Prostate gland (tissue), 2 donors: Measurements from ENCODE around the gene SEM1. TPM values are rescaled to one million over a fixed set of nuclear protein-coding genes. Genes with fewer than 3 reads are reported as not detected.

Experiments
- DNase-seq: peaks from one replicate; pipeline ENCODE4 v3.0.0-alpha.2; 2019; ENCODE audit warnings: low spot score
- H3K27ac ChIP-seq, 2 donors: fragments of 200-600 bp; sonication (generic); 2 replicates each; pipeline ENCODE4 v1.5.1; 2017 to 2019
- H3K27me3 ChIP-seq: fragments of 200-600 bp; sonication (generic); replicated peaks from 2 replicates; pipeline ENCODE4 v1.5.1; 2019; ENCODE audit not compliant: insufficient read depth
- H3K36me3 ChIP-seq, 2 donors: fragments of 200-600 bp; sonication (generic); 1 replicate in 1 of 2; 2 replicates in 1 of 2; pipeline versions ENCODE4 v1.5.1 to v1.8.1; 2017 to 2019
- H3K4me1 ChIP-seq: fragments of 200-600 bp; sonication (generic); replicated peaks from 2 replicates; pipeline ENCODE4 v1.5.1; 2019
- H3K4me3 ChIP-seq, 2 donors: fragments of 200-600 bp; sonication (generic); 2 replicates each; pipeline ENCODE4 v1.5.1; 2017 to 2019
- H3K9me3 ChIP-seq: fragments of 200-600 bp; sonication (generic); 2 replicates; pipeline ENCODE4 v1.5.1; 2017
- POLR2A ChIP-seq: fragments of 450-650 bp; IDR thresholded peaks from one replicate; pipeline ENCODE4 v1.6.1; 2016; ENCODE audit warnings: antibody characterized with exemption, mild to moderate bottlenecking
- POLR2AphosphoS5 ChIP-seq: sonication (generic); formaldehyde crosslinking; IDR thresholded peaks from one replicate; pipeline ENCODE4 v1.6.1; 2017; ENCODE audit warnings: antibody characterized with exemption
- WGBS: methylation state at CpG from one replicate; pipeline ENCODE4 v1.1.5; 2018; 5-methylcytosine and 5-hydroxymethylcytosine counted together
- intact Hi-C: fragments of 100-400 bp; cut with DNase I; formaldehyde crosslinking; loops from one replicate; pipeline ENCODE4 v1.14.2; 2022
- total RNA-seq, 2 donors: library from RNA; depleted of rRNA; stranded (reverse); fragments of >200 nt; gene quantifications; one replicate each; pipeline ENCODE4 v1.1.0, GENCODE V29; 2016
- TF ChIP-seq, protein P1 (sequence below), 4 experiments: fragments of 200-600 bp in 2 of 4; fragments of 450-650 bp in 2 of 4; sonication (generic) in 2 of 4; IDR thresholded peaks; 1 replicate in 3 of 4; 2 replicates in 1 of 4; pipeline ENCODE4 v1.5.1; 2016 to 2019; ENCODE audit warnings: antibody characterized with exemption in 4 of 4, mild to moderate bottlenecking in 2 of 4, moderate library complexity in 2 of 4

Gene SEM1
- total RNA-seq, 2 donors from 2014 or later = 16.2 to 24.9 TPM

GRCh38 chr7:96686305-96686704 lies 23.3 kb downstream of the SEM1 start:
- DNase-seq = no peak
- H3K36me3 ChIP-seq = no peaks in the 10 kb centered on the region
- H3K27ac ChIP-seq = no peak overlapping the region
- no peaks in the 10 kb centered on the region for H3K27me3 ChIP-seq
- no peaks in the 10 kb centered on the region for H3K9me3 ChIP-seq
- H3K4me3 ChIP-seq = no peak overlapping the region
- TF ChIP-seq POLR2AphosphoS5 (no peak), POLR2A (no peak)
- TF ChIP-seq, protein P1, sequence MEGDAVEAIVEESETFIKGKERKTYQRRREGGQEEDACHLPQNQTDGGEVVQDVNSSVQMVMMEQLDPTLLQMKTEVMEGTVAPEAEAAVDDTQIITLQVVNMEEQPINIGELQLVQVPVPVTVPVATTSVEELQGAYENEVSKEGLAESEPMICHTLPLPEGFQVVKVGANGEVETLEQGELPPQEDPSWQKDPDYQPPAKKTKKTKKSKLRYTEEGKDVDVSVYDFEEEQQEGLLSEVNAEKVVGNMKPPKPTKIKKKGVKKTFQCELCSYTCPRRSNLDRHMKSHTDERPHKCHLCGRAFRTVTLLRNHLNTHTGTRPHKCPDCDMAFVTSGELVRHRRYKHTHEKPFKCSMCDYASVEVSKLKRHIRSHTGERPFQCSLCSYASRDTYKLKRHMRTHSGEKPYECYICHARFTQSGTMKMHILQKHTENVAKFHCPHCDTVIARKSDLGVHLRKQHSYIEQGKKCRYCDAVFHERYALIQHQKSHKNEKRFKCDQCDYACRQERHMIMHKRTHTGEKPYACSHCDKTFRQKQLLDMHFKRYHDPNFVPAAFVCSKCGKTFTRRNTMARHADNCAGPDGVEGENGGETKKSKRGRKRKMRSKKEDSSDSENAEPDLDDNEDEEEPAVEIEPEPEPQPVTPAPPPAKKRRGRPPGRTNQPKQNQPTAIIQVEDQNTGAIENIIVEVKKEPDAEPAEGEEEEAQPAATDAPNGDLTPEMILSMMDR (IDR thresholded peaks at IDR 0.05) = no peak
- H3K4me1 ChIP-seq = no peaks in the 10 kb centered on the region
- intact Hi-C loops = no loop called here

DNA sequence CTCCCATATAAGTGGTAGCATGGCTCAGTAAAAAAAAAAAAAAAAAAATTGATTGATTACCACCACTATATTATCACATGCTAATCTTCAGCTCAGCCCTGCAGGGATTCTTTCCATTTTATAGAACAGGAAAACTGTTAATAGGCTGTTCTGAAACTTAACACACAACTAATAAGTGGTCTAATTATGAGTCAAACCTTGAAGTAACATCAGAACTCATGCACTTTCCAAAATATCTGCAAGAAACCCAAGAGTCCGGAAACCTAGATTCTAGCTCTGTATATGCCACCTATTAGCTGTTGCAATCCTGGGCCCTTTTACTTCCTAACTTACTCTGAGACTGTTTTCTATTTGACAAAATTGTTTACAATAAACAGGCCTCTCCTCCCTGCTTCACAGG lies 23.9 kb downstream of the SEM1 start:
- H3K36me3 ChIP-seq = no peaks in the 10 kb centered on the region
- no peak overlapping the region for H3K27ac ChIP-seq
- no peaks in the 10 kb centered on the region for H3K4me1 ChIP-seq
- H3K4me3 ChIP-seq = no peak overlapping the region
- intact Hi-C loops = no loop called here
- H3K9me3 ChIP-seq = no peaks in the 10 kb centered on the region
- WGBS = 97% methylated on average over 1 of the region's 1 CpG
- TF ChIP-seq POLR2AphosphoS5 (no peak), POLR2A (no peak)
- TF ChIP-seq, protein P1 (IDR thresholded peaks at IDR 0.05) = no peak
- no peaks in the 10 kb centered on the region for H3K27me3 ChIP-seq
- no peak for DNase-seq

DNA sequence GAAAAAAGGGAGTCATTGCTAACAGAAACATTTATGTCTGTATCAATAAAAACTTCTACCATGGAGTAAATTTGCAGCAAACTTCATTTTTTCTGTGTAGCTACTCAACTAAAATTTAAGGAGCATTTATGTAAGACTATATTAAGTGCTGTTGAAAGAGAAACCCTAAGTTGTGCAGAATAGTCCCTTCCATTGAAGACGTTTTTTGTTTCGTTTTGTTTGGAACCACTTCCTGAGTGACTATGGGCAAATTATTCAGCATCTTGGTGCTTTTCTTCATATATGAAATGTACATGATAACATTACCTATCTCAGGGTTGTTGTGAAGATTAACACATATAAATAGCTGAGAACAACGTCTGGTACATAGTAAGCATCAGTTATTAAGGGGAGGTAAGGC lies 24.3 kb downstream of the SEM1 start:
- intact Hi-C loops = no loop called here
- Histone ChIP-seq H3K4me3 (no peak overlapping the region), H3K27me3 (no peaks in the 10 kb centered on the region), H3K4me1 (no peaks in the 10 kb centered on the region), H3K27ac (no peak overlapping the region), H3K9me3 (no peaks in the 10 kb centered on the region), H3K36me3 (no peaks in the 10 kb centered on the region)
- no peak for DNase-seq
- TF ChIP-seq, protein P1 (IDR thresholded peaks at IDR 0.05) = no peak
- TF ChIP-seq POLR2AphosphoS5 (no peak), POLR2A (no peak)
- WGBS = 74% methylated on average over 3 of the region's 3 CpGs

GRCh38 chr7:96679886-96680285 lies 29.8 kb downstream of the SEM1 start:
- 89% methylated on average over 4 of the region's 4 CpGs for WGBS

GRCh38 chr7:96676919-96677318 lies 32.7 kb downstream of the SEM1 start:
- no peaks in the 10 kb centered on the region for H3K27me3 ChIP-seq
- H3K9me3 ChIP-seq = no peaks in the 10 kb centered on the region
- intact Hi-C loops = no loop called here
- no peak for DNase-seq
- TF ChIP-seq POLR2A (no peak), POLR2AphosphoS5 (no peak)
- TF ChIP-seq, protein P1 (IDR thresholded peaks at IDR 0.05) = no peak
- no peaks in the 10 kb centered on the region for H3K36me3 ChIP-seq
- 64% methylated on average over 5 of the region's 5 CpGs for WGBS
- H3K4me3 ChIP-seq = no peak overlapping the region
- H3K4me1 ChIP-seq = no peaks in the 10 kb centered on the region
- H3K27ac ChIP-seq = no peak overlapping the region

More at GRCh38 chr7:96679886-96680285, 29.8 kb downstream of the SEM1 start:
- no peak overlapping the region for H3K4me3 ChIP-seq
- no peaks in the 10 kb centered on the region for H3K4me1 ChIP-seq
- no peak overlapping the region for H3K27ac ChIP-seq
- no peaks in the 10 kb centered on the region for H3K27me3 ChIP-seq
- TF ChIP-seq POLR2A (no peak), POLR2AphosphoS5 (no peak)
- TF ChIP-seq, protein P1 (IDR thresholded peaks at IDR 0.05) = no peak
- no peak for DNase-seq
- no peaks in the 10 kb centered on the region for H3K9me3 ChIP-seq
- intact Hi-C loops = no loop called here
- no peaks in the 10 kb centered on the region for H3K36me3 ChIP-seq
